IMR-90 (cell line): Measurements from ENCODE around the gene IL15RA.

ENCODE experiments used
- POLR2A ChIP-seq: IDR thresholded peaks from 2 replicates; pipeline ENCODE4 v1.6.1; 2012; ENCODE audit warnings: mild to moderate bottlenecking, low read depth, low read length
- RAD21 ChIP-seq: IDR thresholded peaks from 2 replicates; pipeline ENCODE4 v1.6.1; 2012; ENCODE audit warnings: low read length, improper control_type of control experiment
- RFX5 ChIP-seq: IDR thresholded peaks from 2 replicates; pipeline ENCODE4 v1.8.0; 2012; ENCODE audit warnings: low read depth, mild to moderate bottlenecking, low read length, moderate library complexity
- TF ChIP-seq, protein P1 (sequence below): conservative IDR thresholded peaks from 2 replicates; pipeline ENCODE4 v1.5.1; 2012; ENCODE audit warnings: mild to moderate bottlenecking, low read depth, low read length, improper control_type of control experiment
- TF ChIP-seq, protein P2 (sequence below): fragments of 150-350 bp; IDR thresholded peaks from 2 replicates; pipeline ENCODE4 v1.6.1; 2016; ENCODE audit warnings: low read depth, mild to moderate bottlenecking, low read length, moderate library complexity, borderline replicate concordance

DNA sequence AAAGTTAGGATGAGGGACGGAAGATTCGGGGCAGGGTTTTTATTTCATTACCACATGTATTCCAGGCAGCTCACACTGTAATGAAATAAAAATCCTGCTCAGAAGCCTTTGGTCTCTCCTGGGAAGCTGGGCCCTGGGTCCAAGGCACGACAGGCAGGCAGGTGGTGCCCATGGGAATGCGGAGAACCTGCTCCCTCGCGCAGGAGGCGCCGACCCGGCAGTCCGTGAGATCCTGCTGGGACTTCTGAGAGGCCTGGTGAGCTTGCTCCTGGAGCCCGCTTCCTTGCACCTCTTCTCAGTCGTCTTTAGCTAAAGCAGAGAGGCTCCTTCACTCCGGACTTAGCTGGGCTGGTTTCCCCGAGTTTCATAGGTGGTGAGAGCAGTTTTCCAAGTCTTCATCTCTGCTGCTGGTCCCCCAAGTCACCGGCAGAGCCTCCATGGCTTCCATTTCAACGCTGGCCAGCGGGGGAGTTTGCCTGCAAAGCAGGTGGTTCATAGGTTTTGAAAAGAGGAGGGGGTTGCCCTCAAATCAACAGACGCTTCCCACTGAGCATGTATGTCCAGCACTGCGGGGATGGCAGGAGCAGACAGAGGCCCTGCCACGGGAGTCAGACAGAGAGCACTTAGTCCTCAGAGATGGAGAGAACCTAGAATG is 24.5 kb downstream of the IL15RA start:
- no peak for TF ChIP-seq RAD21
- TF ChIP-seq, protein P1, sequence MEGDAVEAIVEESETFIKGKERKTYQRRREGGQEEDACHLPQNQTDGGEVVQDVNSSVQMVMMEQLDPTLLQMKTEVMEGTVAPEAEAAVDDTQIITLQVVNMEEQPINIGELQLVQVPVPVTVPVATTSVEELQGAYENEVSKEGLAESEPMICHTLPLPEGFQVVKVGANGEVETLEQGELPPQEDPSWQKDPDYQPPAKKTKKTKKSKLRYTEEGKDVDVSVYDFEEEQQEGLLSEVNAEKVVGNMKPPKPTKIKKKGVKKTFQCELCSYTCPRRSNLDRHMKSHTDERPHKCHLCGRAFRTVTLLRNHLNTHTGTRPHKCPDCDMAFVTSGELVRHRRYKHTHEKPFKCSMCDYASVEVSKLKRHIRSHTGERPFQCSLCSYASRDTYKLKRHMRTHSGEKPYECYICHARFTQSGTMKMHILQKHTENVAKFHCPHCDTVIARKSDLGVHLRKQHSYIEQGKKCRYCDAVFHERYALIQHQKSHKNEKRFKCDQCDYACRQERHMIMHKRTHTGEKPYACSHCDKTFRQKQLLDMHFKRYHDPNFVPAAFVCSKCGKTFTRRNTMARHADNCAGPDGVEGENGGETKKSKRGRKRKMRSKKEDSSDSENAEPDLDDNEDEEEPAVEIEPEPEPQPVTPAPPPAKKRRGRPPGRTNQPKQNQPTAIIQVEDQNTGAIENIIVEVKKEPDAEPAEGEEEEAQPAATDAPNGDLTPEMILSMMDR: no peak
- no peak for TF ChIP-seq RFX5
- no peak for TF ChIP-seq POLR2A
- TF ChIP-seq, protein P2, sequence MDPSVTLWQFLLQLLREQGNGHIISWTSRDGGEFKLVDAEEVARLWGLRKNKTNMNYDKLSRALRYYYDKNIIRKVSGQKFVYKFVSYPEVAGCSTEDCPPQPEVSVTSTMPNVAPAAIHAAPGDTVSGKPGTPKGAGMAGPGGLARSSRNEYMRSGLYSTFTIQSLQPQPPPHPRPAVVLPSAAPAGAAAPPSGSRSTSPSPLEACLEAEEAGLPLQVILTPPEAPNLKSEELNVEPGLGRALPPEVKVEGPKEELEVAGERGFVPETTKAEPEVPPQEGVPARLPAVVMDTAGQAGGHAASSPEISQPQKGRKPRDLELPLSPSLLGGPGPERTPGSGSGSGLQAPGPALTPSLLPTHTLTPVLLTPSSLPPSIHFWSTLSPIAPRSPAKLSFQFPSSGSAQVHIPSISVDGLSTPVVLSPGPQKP: no peak
